ENCODE measurements around the gene SIPA1L3. TPM values are rescaled to one million over a fixed set of nuclear protein-coding genes. Genes with fewer than 3 reads are reported as not detected.

The SIPA1L3 gene
- total and polyA plus RNA-seq, 11 donors = 4.7 to 22.9 (median 8.8) TPM

- TF ChIP-seq CTCF (IDR thresholded peaks at IDR 0.05) = no peak
- no peak for TF ChIP-seq POLR2A (IDR thresholded peaks at IDR 0.05)
- Histone ChIP-seq H3K4me1 (peaks cover 0 to 17% (median 8%) of the 10 kb centered on the region in 12 donors), H3K27ac (peak overlapping the region in 1 of 12 donors; percentile 30), H3K27me3 (no peaks in the 10 kb centered on the region), H3K9me3 (no peaks in the 10 kb centered on the region), H3K36me3 (no peaks in the 10 kb centered on the region), H3K4me3 (no peak overlapping the region)
- DNase-seq (no peak), ATAC-seq (peak in 2 of 4 donors; percentile 21 to 76)
- 56 to 64% (median 61%) methylated on average over 13 of the region's 13 CpGs for WGBS, 4 donors
- intact Hi-C loops (cut with DNase I) = no loop called here
These were observed 116.0 kb downstream of the SIPA1L3 start for GRCh38 chr19:38022791-38023670.

GRCh38 chr19:38023671-38024541 lies 116.9 kb downstream of the SIPA1L3 start:
- no peak overlapping the region for H3K27ac ChIP-seq
- ATAC-seq = no peak
- TF ChIP-seq POLR2A (IDR thresholded peaks at IDR 0.05) = no peak
- peaks cover 0 to 17% (median 8%) of the 10 kb centered on the region in 12 donors for H3K4me1 ChIP-seq
- H3K27me3 ChIP-seq = no peaks in the 10 kb centered on the region
- H3K9me3 ChIP-seq = no peaks in the 10 kb centered on the region
- WGBS, 4 donors = 72 to 81% (median 78%) methylated on average over 12 of the region's 12 CpGs
- no peaks in the 10 kb centered on the region for H3K36me3 ChIP-seq
- H3K4me3 ChIP-seq = no peak overlapping the region
- intact Hi-C loops (cut with DNase I) = no loop called here
- no peak for DNase-seq

- Histone ChIP-seq H3K27ac (no peak overlapping the region), H3K4me3 (no peak overlapping the region), H3K4me1 (peaks cover 0 to 17% (median 8%) of the 10 kb centered on the region in 12 donors), H3K36me3 (no peaks in the 10 kb centered on the region), H3K27me3 (no peaks in the 10 kb centered on the region), H3K9me3 (no peaks in the 10 kb centered on the region)
- no peak for DNase-seq
- intact Hi-C loops (cut with DNase I) = no loop called here
- TF ChIP-seq POLR2A (IDR thresholded peaks at IDR 0.05) (no peak), CTCF (IDR thresholded peaks at IDR 0.05) (no peak)
- WGBS, 4 donors = 82 to 88% (median 84%) methylated on average over 22 of the region's 22 CpGs
- no peak for ATAC-seq
These were observed 118.2 kb downstream of the SIPA1L3 start for GRCh38 chr19:38024992-38025908.

GRCh38 chr19:38025909-38026307 lies 118.9 kb downstream of the SIPA1L3 start:
- no peak for DNase-seq
- intact Hi-C loops (cut with DNase I) = no loop called here
- peaks cover 0 to 2% (median 0%) of the 10 kb centered on the region in 12 donors for H3K9me3 ChIP-seq
- peaks cover 0 to under 1% (median 0%) of the 10 kb centered on the region in 9 donors for H3K36me3 ChIP-seq
- TF ChIP-seq CTCF (IDR thresholded peaks at IDR 0.05) (no peak), POLR2A (IDR thresholded peaks at IDR 0.05) (no peak)
- H3K27me3 ChIP-seq = no peaks in the 10 kb centered on the region
- WGBS, 4 donors = 66 to 81% (median 72%) methylated on average over 2 of the region's 2 CpGs
- H3K4me3 ChIP-seq = no peak overlapping the region
- H3K27ac ChIP-seq = no peak overlapping the region
- ATAC-seq = no peak
- peaks cover 0 to 17% (median 8%) of the 10 kb centered on the region in 12 donors for H3K4me1 ChIP-seq

All from heart left ventricle (tissue), 16 donors.